Hindlimb muscle (tissue), 1 donor: ENCODE data around the gene PIK3CB. TPM values are rescaled to one million over a fixed set of nuclear protein-coding genes. Genes with fewer than 3 reads are reported as not detected.
"Not testable (repeated sequence)": the region's sequence is repeated elsewhere in the genome, so short reads cannot be mapped to it uniquely, and the experiment has no call there.

Source experiments
- DNase-seq: peaks from one replicate; pipeline ENCODE4 v3.0.0-alpha.2; 2013
- polyA plus RNA-seq: library from polyadenylated mRNA; unstranded; fragments of 120-200 nt; gene quantifications from one replicate; pipeline ENCODE4 v1.2.1, GENCODE V29; 2013; ENCODE audit not compliant: insufficient read length

The PIK3CB gene
- polyA plus RNA-seq, 1 donor, result 12.1 TPM

DNA sequence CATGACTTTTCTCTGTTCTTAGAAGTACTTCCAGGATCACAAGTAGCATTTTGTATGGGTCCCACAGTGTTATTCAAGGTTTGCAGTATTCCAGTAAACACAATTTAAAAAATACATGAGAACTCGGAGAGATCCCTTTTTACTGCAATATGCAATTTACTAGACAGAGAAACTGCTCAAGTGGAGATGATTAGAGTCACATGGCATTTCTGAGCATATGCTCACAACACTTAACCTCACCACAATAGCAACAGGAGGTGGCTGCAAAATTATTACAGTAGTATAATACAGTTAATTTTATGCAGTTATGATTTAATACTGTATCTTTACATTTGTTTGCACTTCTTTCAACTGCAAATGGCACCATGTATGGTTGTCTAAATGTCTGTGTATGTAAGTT is 87.5 kb downstream of the PIK3CB start:
- no peak for DNase-seq

- no peak for DNase-seq
Measured at GRCh38 chr3:138740072-138740471, 94.7 kb downstream of the PIK3CB start.

GRCh38 chr3:138732456-138732855 is 102.3 kb downstream of the PIK3CB start:
- DNase-seq, result no peak

GRCh38 chr3:138726946-138727730 is 107.6 kb downstream of the PIK3CB start:
- peak; percentile 15 for DNase-seq

- DNase-seq, result not testable (repeated sequence)
Measured at GRCh38 chr3:138726042-138726441, 108.7 kb downstream of the PIK3CB start.

- DNase-seq, result no peak
Measured at GRCh38 chr3:138725116-138725515, 109.6 kb downstream of the PIK3CB start.

GRCh38 chr3:138724443-138724842 is 110.3 kb downstream of the PIK3CB start:
- no peak for DNase-seq

DNA sequence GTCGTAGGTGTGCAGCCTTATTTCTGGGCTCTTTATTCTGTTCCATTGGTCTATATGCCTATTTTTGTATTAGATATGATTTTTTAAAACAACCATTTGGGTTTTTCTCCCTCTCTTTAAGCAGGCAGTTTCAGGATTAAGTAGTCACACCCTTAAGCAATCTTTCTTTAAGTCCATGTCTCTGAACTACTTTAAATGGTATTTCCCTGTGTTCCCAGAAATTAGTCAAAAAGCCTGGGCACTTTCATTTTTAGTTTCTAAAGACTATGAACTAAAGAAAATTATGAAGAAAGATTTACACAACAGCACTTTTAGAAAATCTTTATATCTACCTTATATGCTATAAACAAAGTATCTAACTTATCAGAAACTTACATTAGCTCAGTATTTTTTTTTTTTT is 115.9 kb downstream of the PIK3CB start:
- no peak for DNase-seq

DNA sequence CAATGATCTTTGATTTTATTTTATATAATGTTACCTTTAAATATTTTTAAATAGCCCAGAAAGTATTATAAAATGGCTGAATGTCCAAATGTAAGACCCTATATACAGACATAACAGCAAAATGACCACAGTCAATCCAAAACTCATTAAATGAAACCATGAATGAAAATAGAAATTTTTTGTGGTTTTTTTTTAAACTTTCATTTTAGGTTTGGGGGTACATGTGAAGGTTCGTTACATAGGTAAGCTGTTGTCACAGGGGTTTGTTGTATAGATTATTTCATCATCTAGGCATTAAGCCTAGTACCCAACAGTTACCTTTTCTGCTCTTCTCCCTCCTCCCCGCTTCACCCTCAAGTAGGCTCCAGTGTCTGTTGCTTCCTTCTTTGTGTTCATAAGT is 117.4 kb downstream of the PIK3CB start:
- DNase-seq, result no peak

GRCh38 chr3:138712086-138712485 is 122.6 kb downstream of the PIK3CB start:
- no peak for DNase-seq

GRCh38 chr3:138705675-138706074 is 129.1 kb downstream of the PIK3CB start:
- DNase-seq, result no peak

DNA sequence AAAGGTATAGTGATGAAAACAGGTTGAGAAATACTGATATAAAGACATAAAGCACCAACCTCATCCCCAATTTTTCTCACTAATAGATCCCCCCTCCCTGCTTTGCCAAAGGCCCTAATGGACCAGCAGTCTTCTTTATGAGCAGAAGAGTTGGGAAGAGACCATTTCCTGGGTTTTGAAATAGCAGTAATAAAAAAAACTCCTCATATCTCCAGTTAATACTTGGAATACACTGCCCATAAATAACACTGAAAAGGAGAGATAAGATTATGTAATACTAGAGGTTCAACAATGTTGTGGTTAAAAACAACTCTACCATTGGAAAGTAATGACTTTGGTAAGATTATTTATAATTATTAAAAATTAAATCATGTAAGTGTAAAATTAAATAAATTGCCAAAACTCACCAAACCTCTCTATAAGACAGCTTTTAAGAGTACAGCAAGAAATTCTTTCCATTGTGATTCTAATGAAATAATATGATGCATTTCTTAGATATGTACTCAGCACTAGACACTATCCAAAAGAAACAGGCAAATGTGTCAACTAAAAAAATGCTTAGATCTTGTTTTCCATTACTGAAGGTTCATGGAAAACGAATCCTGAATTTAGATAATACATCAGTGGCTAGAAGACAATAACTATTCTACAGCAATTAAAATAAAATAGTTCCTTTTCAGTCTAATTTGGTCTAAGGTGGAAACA is 137.9 kb downstream of the PIK3CB start:
- no peak for DNase-seq

- no peak for DNase-seq
Measured at GRCh38 chr3:138694287-138695007, 140.3 kb downstream of the PIK3CB start.

GRCh38 chr3:138692152-138692551 is 142.6 kb downstream of the PIK3CB start:
- no peak for DNase-seq

DNA sequence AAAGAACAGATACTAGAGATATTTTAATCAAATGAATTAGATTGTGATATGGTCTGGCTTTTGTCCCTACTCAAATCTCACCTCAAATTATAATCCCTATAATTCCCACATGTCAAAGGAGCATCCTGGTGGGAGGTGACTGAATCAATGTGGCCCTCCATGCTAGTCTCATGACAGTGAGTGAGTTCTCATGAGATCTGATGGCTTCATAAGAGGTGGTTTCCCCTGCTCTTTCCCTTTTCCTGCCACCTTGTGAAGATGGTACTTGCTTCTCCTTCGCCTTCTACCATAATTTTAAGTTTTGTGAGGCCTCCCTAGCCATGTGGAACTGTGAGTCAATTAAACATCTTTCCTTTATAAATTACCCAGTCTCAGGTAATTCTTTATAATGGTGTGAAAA is 143.4 kb downstream of the PIK3CB start:
- DNase-seq, result no peak

DNA sequence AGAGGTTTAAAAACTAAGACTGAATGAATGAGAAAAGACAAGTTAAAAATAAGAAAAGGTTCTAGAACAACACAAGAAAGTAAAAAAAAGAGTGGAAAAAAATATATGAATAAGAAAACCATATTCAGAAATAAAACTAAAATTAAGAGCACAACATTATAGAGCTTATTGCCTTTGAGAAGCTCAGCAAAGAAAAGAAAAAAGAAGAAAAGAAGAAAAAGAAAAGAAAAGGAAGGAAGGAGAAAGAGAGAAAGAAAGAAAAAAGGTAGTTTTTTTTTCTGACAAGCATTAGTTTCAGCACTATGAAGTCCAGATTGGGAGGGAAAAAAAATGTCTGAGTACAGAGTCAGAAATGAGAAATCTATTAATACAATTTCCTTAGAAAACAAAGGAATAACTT is 144.7 kb downstream of the PIK3CB start:
- no peak for DNase-seq

GRCh38 chr3:138688871-138689299 is 145.8 kb downstream of the PIK3CB start:
- no peak for DNase-seq

GRCh38 chr3:138687236-138687635 is 147.5 kb downstream of the PIK3CB start:
- DNase-seq, result no peak

GRCh38 chr3:138686771-138687221 is 147.9 kb downstream of the PIK3CB start:
- DNase-seq, result no peak

DNA sequence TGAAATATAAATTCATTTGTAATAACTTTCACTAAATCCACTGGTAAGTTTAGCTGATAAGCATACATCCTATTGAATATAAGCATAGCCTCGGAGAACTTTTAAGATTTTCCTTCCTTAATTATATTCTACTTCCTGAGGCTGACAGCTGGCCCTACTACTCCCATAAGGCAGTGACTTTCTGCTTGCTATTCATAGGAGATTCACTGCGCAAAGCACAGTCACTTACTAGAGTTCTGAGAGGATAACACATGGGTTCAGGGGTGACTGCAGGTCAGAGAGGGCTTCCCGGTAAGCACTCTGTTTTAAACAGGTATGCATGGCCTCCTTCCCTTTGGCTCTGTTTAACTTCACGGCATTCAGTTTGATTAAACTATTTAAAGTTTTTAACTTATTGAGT is 150.3 kb downstream of the PIK3CB start:
- DNase-seq, result no peak

DNA sequence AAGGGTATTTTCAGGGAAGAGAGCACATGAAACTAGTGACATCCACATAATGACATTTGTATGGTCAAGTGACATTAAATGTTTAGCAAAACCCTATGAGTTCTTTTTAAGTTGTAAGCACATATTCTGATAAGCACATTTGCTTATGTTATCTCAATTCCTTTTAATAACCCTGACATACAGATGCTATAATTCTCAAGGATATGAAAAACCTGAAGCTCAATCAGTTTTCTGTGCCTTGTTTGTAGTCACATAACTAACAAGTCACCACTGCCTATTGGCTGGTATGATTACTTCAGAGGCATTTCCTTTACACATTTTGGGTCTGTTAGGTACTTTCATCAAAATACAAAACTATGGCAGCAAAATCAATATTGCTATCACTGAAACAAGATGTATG is 152.1 kb downstream of the PIK3CB start:
- no peak for DNase-seq

DNA sequence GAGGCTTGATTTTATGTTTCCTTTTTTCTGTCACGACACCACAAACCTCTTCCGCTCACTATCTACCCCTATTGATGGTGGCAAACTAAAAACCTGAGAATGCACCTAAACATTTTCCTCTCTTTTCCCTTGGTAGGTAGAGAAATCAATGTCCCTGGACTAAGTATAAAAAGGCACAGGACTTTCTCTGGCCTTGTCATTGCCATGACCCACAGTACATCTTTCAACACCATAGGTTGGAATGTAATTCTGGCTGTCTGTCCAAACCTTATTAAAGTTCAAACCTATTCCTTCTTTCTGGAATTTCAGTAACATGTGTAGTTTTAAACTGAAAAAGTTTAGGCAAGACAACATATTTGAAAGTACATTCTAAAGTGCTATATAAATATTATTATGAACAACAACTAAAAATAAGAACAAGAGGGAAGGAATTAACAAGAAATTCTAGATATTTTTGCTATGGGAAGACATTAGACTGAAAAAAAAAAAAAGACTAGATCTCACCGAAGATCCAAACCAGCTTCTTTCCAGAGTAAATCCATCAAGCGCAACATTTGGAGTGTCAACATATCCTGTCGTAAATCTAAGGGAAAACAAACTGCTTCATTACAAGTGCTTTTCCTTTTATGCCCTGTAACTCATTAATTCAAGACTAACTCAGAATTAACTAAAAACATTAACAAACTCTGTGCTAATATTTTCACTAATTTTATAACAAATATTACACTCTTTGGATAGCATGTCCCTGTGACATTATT is 153.1 kb downstream of the PIK3CB start:
- DNase-seq, result no peak

DNA sequence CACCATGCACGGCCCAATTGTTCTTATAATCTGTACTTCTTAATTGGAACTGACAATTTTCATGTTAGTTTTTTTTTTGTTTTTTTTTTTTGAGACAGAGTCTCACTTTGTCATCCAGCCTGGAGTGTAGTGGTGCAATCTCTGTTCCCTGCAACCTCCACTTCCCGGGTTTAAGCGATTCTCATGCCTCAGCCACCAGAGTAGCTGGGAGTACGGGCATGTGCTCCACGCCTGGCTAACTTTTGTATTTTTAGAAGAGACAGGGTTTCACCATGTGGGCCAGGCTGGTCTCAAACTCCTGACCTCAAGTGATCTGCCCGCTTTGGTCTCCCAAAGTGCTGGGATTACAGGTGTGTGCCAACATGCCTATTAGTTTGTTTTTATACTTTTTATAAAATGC is 153.8 kb downstream of the PIK3CB start:
- DNase-seq, result not testable (repeated sequence)
